ENCODE results near the gene ARHGAP27. TPM values are rescaled to one million over a fixed set of nuclear protein-coding genes. Genes with fewer than 3 reads are reported as not detected.
"Not testable (repeated sequence)": the region's sequence is repeated elsewhere in the genome, so short reads cannot be mapped to it uniquely, and the experiment has no call there.

The ARHGAP27 gene
- polyA plus RNA-seq, 12 donors: 6.0 to 25.7 (median 9.4) TPM; not detected in 1

GRCh38 chr17:45366691-45367090 lies 66.0 kb downstream of the ARHGAP27 start:
- no peak for DNase-seq

- no peak for DNase-seq
Observed at GRCh38 chr17:45366049-45366448, 66.6 kb downstream of the ARHGAP27 start.

- DNase-seq: no peak
Observed at GRCh38 chr17:45364531-45365390, 67.9 kb downstream of the ARHGAP27 start.

GRCh38 chr17:45363498-45363897 lies 69.2 kb downstream of the ARHGAP27 start:
- DNase-seq: no peak

- DNase-seq: no peak
Observed at GRCh38 chr17:45361976-45362375, 70.7 kb downstream of the ARHGAP27 start.

GRCh38 chr17:45361451-45361850 lies 71.2 kb downstream of the ARHGAP27 start:
- no peak for DNase-seq

- DNase-seq: no peak
Observed at GRCh38 chr17:45357364-45357997, 75.2 kb downstream of the ARHGAP27 start.

- DNase-seq: no peak
Observed at GRCh38 chr17:45355087-45355486, 77.6 kb downstream of the ARHGAP27 start.

GRCh38 chr17:45353043-45353442 lies 79.6 kb downstream of the ARHGAP27 start:
- DNase-seq: no peak

GRCh38 chr17:45351831-45352230 lies 80.8 kb downstream of the ARHGAP27 start:
- no peak for DNase-seq

- DNase-seq: no peak
Observed at GRCh38 chr17:45347444-45347843, 85.2 kb downstream of the ARHGAP27 start.

GRCh38 chr17:45346216-45347015 lies 86.3 kb downstream of the ARHGAP27 start:
- DNase-seq: no peak

- peak; percentile 68 for DNase-seq
Observed at GRCh38 chr17:45345554-45346215, 87.0 kb downstream of the ARHGAP27 start.

- DNase-seq: no peak
Observed at GRCh38 chr17:45345246-45345553, 87.5 kb downstream of the ARHGAP27 start.

- DNase-seq: not testable (repeated sequence)
Observed at GRCh38 chr17:45343967-45344664, 88.6 kb downstream of the ARHGAP27 start.

Other genes with a start within 250 kb of the ARHGAP27 start
- 10 to 100 TPM in 1 of 12 donors, 1 to 10 TPM in 10, not detected in 1; 2.8 to 16.8 (median 5.1) TPM for gene FMNL1, start 211.0 kb downstream of the ARHGAP27 start, polyA plus RNA-seq (ENCODE audit: insufficient read length in 12 of 12)
- gene SPATA32, start 170.8 kb downstream of the ARHGAP27 start, polyA plus RNA-seq (ENCODE audit: insufficient read length in 12 of 12): under 1 TPM in 2 of 12 donors, not detected in 10; 0.18 to 0.23 TPM
- gene MAP3K14, start 115.8 kb downstream of the ARHGAP27 start, polyA plus RNA-seq (ENCODE audit: insufficient read length in 12 of 12): 10 to 100 TPM in 1 of 12 donors, 1 to 10 TPM in 10, not detected in 1; 5.9 to 10.7 (median 7.3) TPM
- 10 to 100 TPM in 6 of 12 donors, 1 to 10 TPM in 5, not detected in 1; 2.7 to 19.6 (median 10.6) TPM for gene PLEKHM1, start 57.9 kb upstream of the ARHGAP27 start, polyA plus RNA-seq (ENCODE audit: insufficient read length in 12 of 12)